ENCODE results near the gene APBA3.

Gene APBA3

GRCh38 chr19:3712663-3713611 lies 48.6 kb downstream of the APBA3 start:
- DNase-seq (ENCODE audit: insufficient read length, low spot score), result no peak
- no peak for TF ChIP-seq POLR2A (IDR thresholded peaks at IDR 0.05; ENCODE audit: low read depth, low read length)
- FAIRE-seq, result no peak

- FAIRE-seq, result no peak
- no peak for DNase-seq (ENCODE audit: insufficient read length, low spot score)
- no peak for TF ChIP-seq POLR2A (IDR thresholded peaks at IDR 0.05; ENCODE audit: low read depth, low read length)
These were observed 51.2 kb downstream of the APBA3 start for GRCh38 chr19:3710265-3710812.

- FAIRE-seq (no peak), DNase-seq (ENCODE audit: insufficient read length, low spot score) (no peak)
- TF ChIP-seq POLR2A (IDR thresholded peaks at IDR 0.05; ENCODE audit: low read depth, low read length), result no peak
These were observed 53.1 kb downstream of the APBA3 start, which contains the start of gene TJP3 for GRCh38 chr19:3708207-3708931. TJP3 (plus strand) TSS chr19:3708384; CDS start chr19:3728433, 20,049 bp downstream.

GRCh38 chr19:3707868-3708206 lies 53.7 kb downstream of the APBA3 start:
- no peak for TF ChIP-seq POLR2A (IDR thresholded peaks at IDR 0.05; ENCODE audit: low read depth, low read length)
- FAIRE-seq, result no peak
- no peak for DNase-seq (ENCODE audit: insufficient read length, low spot score)

- FAIRE-seq, result no peak
- no peak for TF ChIP-seq POLR2A (IDR thresholded peaks at IDR 0.05; ENCODE audit: low read depth, low read length)
- DNase-seq (ENCODE audit: insufficient read length, low spot score), result no peak
These were observed 60.3 kb downstream of the APBA3 start for GRCh38 chr19:3701200-3701599.
